AG08396 (cell line): ENCODE data around the gene TOR2A.

ENCODE experiments used
- DNase-seq: peaks from one replicate; pipeline ENCODE4 v3.0.0; 2012; ENCODE audit warnings: low spot score, mixed read lengths

The TOR2A gene

GRCh38 chr9:127720031-127720864, 14.8 kb downstream of the TOR2A start:
- DNase-seq, result no peak

DNA sequence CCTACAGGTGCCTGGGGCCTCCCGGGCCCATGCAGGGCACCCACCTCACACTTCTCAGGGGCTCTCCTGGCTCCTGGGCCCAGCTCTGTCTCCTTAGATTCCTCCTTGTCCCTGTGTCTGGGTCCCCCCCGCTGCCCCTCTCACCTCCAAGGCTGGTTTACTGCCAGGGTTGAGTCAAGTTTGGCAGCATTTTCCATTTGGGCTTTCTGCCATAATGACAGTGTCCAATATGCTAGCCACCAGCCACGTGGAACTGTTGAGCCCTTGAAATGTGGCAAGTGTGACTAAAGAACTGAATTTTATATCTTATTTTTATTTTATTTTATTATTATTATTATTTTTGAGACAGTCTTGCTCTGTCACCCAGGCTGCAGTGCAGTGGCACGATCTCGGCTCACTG, 17.3 kb downstream of the TOR2A start:
- no peak for DNase-seq

GRCh38 chr9:127716412-127716811, 18.7 kb downstream of the TOR2A start:
- DNase-seq, result no peak

GRCh38 chr9:127715470-127716337, 19.4 kb downstream of the TOR2A start, which contains the start of the genes PTRH1 and TTC16:
Gene PTRH1, minus strand, starts transcription at chr9:127715663. Its CDS starts 24 bp downstream, at chr9:127715639.
Gene TTC16, plus strand, starts transcription at chr9:127716079. Its CDS starts 67 bp downstream, at chr9:127716146.
- DNase-seq, result peak; percentile 99

GRCh38 chr9:127714951-127715469, 20.1 kb downstream of the TOR2A start:
- DNase-seq, result peak; percentile 58

DNA sequence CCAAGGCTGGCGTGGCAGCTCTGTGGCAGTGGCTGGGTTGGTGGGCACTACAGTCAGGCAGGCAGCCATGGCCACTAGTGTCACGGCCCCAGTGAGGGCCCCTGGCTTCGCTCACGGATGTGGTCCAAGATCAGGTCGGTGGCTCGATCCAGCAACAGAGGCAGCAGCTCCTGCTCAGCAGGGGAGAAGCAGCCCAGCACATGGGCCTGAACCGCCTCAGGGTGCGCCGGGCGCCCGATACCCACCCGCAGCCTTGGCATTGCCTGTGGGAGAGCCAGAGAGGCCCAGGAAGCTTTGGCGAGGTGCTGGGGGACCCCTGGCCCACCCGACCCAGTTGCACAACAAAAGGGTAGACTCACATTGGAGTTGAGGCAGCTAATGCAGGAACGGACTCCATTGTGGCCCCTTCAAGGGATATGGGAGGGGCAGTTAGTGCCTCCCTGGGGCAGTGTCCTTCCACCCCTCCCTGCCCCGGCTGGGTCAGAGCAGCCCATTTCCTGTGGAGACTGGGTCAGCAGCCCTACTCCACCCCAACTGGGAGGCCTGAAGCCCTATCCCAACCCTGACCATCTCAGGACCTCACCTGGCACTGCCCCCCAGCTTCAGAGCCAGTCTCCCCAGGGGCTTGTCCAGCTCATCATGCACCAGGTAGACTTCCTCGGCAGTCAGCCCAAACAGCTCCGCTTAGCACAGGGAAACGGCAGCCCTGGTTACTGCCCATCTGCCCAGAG, 20.9 kb downstream of the TOR2A start:
- DNase-seq, result peak; percentile 38

DNA sequence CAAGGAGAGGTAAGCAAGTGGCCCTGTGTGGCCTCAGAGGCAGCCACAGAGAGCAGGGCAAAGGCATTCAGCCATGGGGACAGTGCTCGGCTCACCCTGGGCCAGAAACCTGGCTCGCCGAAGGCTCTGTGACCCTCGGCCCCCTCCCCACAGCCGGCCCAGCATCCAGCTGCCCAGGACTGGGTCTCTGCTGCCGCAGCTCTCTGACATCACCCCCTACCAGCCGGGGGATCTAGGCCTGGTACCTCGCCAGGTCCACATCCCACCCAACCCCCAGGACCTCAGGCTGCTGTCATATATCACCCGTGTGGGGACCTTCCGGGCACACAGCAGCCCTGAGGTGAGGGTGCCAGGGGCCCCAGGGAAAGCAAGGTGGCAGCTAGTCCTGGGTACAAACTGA, 22.2 kb downstream of the TOR2A start:
- DNase-seq, result no peak

- DNase-seq, result no peak
Measured at GRCh38 chr9:127712371-127712770, 22.7 kb downstream of the TOR2A start.

DNA sequence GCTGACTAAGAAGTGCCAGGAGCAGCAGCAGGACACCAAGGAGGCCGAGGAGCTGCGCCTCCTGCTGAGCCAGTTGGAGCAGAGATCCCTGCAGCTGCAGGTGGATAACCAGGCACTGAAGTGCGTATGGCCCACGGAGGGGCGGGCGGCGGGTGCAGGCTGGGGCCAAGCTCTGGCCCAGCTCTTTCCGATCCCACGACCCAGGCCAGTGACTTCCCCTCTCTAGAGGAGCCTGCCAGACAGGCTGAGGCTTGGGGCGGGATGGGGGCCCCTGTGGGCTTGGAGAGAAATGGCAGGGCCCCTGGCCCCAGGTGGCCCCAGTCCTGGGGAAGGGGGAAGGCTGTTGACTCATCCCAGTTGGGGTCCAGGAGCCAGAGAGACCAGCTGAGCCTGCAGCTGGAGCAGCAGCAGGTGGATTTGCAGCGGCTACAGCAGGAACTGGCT, 23.2 kb downstream of the TOR2A start:
- DNase-seq, result no peak

DNA sequence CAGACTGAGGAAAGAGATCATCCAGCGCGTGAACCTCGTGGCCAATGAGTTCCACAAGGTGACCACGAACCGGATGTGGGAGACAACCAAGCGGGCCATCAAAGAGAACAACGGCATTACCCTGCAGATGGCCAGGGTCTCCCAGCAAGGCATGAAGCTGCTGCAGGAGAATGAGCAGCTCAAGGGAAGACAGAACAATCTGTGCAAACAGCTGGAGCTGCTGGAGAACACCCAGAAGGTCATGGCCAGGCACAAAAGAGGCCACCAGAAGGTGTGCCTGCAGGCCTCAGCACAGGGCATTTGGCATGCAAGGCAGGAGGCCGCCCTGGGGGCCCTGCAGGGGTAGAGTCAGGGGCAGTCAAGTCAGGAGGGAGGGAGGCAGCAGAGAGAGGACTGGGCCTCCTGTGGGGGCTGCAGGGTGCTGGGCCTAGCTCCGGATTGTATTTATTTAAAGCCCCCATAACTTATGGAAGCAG, 23.8 kb downstream of the TOR2A start:
- no peak for DNase-seq

DNA sequence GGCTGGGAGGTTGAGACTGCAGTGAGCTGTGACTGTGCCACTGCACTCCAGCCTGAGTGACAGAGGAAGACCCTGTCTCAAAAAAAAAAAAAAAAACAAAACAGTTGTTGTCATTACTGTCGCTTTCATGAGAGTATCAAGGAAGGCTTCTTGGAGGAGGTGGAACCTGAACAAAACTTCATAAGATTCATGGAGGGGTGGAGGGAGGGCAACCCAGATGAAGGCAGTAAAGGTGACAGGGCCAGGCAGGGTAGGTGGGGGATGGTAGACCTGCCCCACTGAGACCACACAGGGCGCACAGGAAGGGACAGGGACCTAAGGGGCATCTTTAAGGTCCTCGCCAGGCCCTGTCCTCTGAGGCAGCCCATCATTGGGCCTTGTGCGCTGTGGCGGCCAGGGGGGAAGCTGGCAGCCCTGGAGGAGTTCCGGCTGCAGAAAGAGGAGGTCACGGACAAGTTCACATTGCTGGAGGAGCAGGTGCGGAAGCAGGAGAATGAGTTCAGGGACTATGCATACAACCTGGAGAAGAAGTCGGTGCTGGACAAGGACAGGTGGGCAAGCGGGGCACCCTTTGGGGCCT, 24.8 kb downstream of the TOR2A start:
- DNase-seq, result no peak

DNA sequence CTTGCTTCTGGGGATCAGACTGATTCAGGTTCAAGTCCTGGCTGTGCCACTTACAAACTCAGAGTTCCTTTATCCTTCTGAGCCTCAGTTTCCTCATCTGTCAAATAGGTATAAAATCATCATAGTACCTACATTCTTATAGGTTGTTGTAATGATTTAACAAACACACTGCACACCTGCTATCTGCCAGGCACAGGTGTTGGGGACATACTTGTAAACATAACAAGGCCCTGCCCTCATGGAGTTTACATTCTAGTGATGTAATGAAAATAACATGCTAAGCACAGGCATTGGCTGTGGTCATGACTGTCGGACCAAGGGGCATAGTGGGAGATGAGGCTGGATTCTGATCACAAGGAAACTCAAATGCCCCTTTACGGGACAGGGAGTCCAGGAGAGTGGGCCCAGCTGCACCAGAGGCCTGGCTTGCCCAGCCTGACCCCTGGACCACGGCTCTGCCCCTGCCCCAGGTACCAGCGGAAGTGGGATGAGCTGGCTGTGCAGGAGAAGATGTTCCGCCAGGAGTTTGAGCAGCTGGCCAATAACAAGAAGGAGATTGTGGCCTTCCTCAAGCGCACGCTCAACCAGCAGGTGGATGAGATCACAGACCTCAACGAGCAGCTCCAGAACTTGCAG, 26.0 kb downstream of the TOR2A start:
- no peak for DNase-seq

- DNase-seq, result no peak
Measured at GRCh38 chr9:127707766-127708165, 27.3 kb downstream of the TOR2A start.

DNA sequence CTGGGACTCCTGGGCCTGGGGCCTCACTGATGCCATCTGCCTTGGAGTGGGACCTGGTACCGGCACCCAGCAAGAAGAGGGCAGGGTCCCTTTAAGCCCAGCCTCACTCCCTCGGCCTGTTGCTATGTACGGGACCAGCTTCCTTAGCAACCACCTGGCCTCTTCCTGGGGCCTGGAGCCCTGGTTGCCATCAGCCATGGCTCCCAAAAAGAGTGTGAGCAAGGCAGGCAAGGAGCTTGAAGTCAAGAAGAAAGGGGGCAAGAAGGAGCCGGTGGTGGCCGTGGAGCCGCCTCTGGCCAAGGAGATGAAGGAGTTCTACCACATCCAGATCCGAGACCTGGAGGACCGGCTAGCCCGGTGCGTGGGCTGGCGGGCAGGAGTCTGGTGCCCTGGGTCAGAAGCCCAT, 28.3 kb downstream of the TOR2A start, which contains the start of gene CFAP157:
CFAP157 (plus strand) TSS at position 153 of the 406 bp plus-strand sequence; CDS start at position 197, 44 bp downstream.
- DNase-seq, result no peak

GRCh38 chr9:127705577-127706379, 29.3 kb downstream of the TOR2A start:
- DNase-seq, result no peak

GRCh38 chr9:127703289-127703946, 31.7 kb downstream of the TOR2A start:
- DNase-seq, result no peak

GRCh38 chr9:127700594-127701255, 34.4 kb downstream of the TOR2A start:
- no peak for DNase-seq

DNA sequence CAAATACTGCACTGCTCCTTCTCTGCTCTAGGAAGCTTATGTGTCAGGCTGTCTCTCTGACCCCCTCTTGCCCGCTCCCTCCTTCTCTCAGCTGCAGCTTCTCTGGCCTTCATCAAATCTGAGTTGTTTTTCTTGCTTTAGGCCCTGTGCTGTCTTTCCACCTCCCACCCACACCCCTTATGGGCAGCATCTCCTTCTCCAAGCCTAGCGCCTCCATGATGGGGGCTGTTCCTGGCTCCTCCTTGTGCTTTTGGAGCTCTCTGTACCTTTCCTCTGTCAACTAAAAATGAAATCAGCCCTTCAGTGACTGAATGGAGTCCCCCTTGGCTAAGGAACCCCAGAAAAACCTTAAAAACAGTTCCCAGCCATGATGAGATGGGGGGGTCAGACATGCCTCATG, 35.0 kb downstream of the TOR2A start:
- DNase-seq, result no peak
